ENCODE data around the gene ZNF550. TPM values are rescaled to one million over a fixed set of nuclear protein-coding genes. Genes with fewer than 3 reads are reported as not detected.
A peak's percentile ranks its signal among the peaks of the same experiment; 100 is the strongest.

ZNF550 gene
- total and polyA plus RNA-seq, 2 of the 13 experiments (the other 11 are each of a cell fraction or from before 2014, with no cell fraction given): 8.6 to 9.1 TPM

- TF ChIP-seq PCBP2 (optimal IDR thresholded peaks at IDR 0.05; ENCODE audit: low read depth, low read length, poor library complexity, severe bottlenecking) (no peak), TFDP1 (CRISPR knock-in tag; IDR thresholded peaks at IDR 0.05; ENCODE audit: borderline replicate concordance) (0 out of 2 replicates have a peak, but pooled peaks have one; percentile 27), HOXA5 (CRISPR knock-in tag; IDR thresholded peaks at IDR 0.05) (peak; percentile 29; the same call in 1 of the 2 replicates), ZNF784 (CRISPR knock-in tag; IDR thresholded peaks at IDR 0.05; ENCODE audit: borderline replicate concordance) (no peak), POLR2A (IDR thresholded peaks at IDR 0.05; ENCODE audit: insufficient read depth in 1 of 2, low read depth in 2 of 2, low read length in 2 of 2) (0 out of 4 replicates have a peak, but pooled peaks of 1 of the 2 experiments have one; percentile 32), JDP2 (CRISPR knock-in tag; IDR thresholded peaks at IDR 0.05; ENCODE audit: borderline replicate concordance) (no peak), ZFYVE20 (CRISPR knock-in tag; IDR thresholded peaks at IDR 0.05; ENCODE audit: borderline replicate concordance, low read depth) (no peak), BHLHE40 (IDR thresholded peaks at IDR 0.05; ENCODE audit: low read length) (no peak), ZNF644 (CRISPR knock-in tag; IDR thresholded peaks at IDR 0.05; ENCODE audit: low read depth) (no peak), ZNF318 (CRISPR knock-in tag; IDR thresholded peaks at IDR 0.05) (no peak), PHF8 (CRISPR knock-in tag; IDR thresholded peaks at IDR 0.05) (no peak), ZNF460 (CRISPR knock-in tag; IDR thresholded peaks at IDR 0.05; ENCODE audit: borderline replicate concordance) (no peak), ZSCAN30 (CRISPR knock-in tag; IDR thresholded peaks at IDR 0.05) (no peak), HINFP (CRISPR knock-in tag; IDR thresholded peaks at IDR 0.05; ENCODE audit: low read depth) (peak; percentile 13; the same call in 1 of the 2 replicates), NR2C2 (CRISPR knock-in tag; IDR thresholded peaks at IDR 0.05; ENCODE audit: borderline replicate concordance) (no peak), TOPORS (CRISPR knock-in tag; IDR thresholded peaks at IDR 0.05) (no peak), ZNF788 (CRISPR knock-in tag; IDR thresholded peaks at IDR 0.05; ENCODE audit: borderline replicate concordance) (no peak), ZMAT3 (CRISPR knock-in tag; conservative IDR thresholded peaks at IDR 0.05) (no peak), EEA1 (CRISPR knock-in tag; IDR thresholded peaks at IDR 0.05; ENCODE audit: borderline replicate concordance) (no peak)
Observed at GRCh38 chr19:57559008-57559403, 657 bp downstream of the ZNF550 start (continued).

Measured in HepG2 (cell line).